Calu3 (cell line): Measurements from ENCODE around the gene SYT8. TPM values are rescaled to one million over a fixed set of nuclear protein-coding genes. Genes with fewer than 3 reads are reported as not detected.
"Not testable (repeated sequence)": the region's sequence is repeated elsewhere in the genome, so short reads cannot be mapped to it uniquely, and the experiment has no call there.

Experiments
- BruUV-seq: library from RNA; stranded (reverse); fragments of 400-500 nt; replicated peaks from 2 replicates; lab custom pipeline; 2021; lab: Mats Ljungman, UMichigan
- CTCF ChIA-PET: fragments of 300-600 bp; sonication (Branson Sonifier 250); formaldehyde crosslinking; loops from one replicate; lab custom pipeline; 2022; ENCODE audit warnings: antibody characterized with exemption; lab: Charles Lee
- DNase-seq: peaks from one replicate; pipeline ENCODE4 v3.0.0; 2022
- H3K27ac Mint-ChIP-seq: one replicate; pipeline ENCODE4 v1.8.0; 2022; ENCODE audit warnings: mixed read lengths; ENCODE audit not compliant: unreplicated experiment
- H3K27me3 Mint-ChIP-seq: one replicate; pipeline ENCODE4 v1.8.0; 2022; ENCODE audit warnings: mixed read lengths; ENCODE audit not compliant: unreplicated experiment
- H3K36me3 Mint-ChIP-seq: one replicate; pipeline ENCODE4 v1.8.0; 2022; ENCODE audit warnings: mild to moderate bottlenecking, moderate library complexity, mixed read lengths; ENCODE audit not compliant: insufficient read depth, unreplicated experiment
- H3K4me1 Mint-ChIP-seq: one replicate; pipeline ENCODE4 v1.8.0; 2022; ENCODE audit warnings: mild to moderate bottlenecking, low read depth, mixed read lengths; ENCODE audit not compliant: unreplicated experiment
- H3K4me3 Mint-ChIP-seq: one replicate; pipeline ENCODE4 v1.8.0; 2022; ENCODE audit warnings: mild to moderate bottlenecking, low read depth, moderate library complexity, mixed read lengths; ENCODE audit not compliant: unreplicated experiment
- H3K9me3 Mint-ChIP-seq: one replicate; pipeline ENCODE4 v1.8.0; 2022; ENCODE audit warnings: low read depth, mixed read lengths; ENCODE audit not compliant: unreplicated experiment
- intact Hi-C: fragments of 100-400 bp; cut with micrococcal nuclease; formaldehyde crosslinking; loops from one replicate; pipeline ENCODE4 v1.10.0; 2022; ENCODE audit not compliant: unreplicated experiment
- microRNA-seq: library from miRNA; unstranded; fragments of <30 nt; microRNA quantifications from one replicate; pipeline ENCODE4 v1.2.0, GENCODE V29; 2022
- total RNA-seq: library from RNA; stranded (reverse); gene quantifications from 2 replicates; pipeline ENCODE4 v1.2.3, GENCODE V29; 2022
- TF ChIP-seq, protein P1 (sequence below): fragments of 200-600 bp; IDR thresholded peaks from one replicate; pipeline ENCODE4 v1.8.0; 2022; ENCODE audit warnings: antibody characterized with exemption; ENCODE audit not compliant: unreplicated experiment

SYT8 gene
- total RNA-seq, 1 experiment from 2014 or later: 7.1 TPM

DNA sequence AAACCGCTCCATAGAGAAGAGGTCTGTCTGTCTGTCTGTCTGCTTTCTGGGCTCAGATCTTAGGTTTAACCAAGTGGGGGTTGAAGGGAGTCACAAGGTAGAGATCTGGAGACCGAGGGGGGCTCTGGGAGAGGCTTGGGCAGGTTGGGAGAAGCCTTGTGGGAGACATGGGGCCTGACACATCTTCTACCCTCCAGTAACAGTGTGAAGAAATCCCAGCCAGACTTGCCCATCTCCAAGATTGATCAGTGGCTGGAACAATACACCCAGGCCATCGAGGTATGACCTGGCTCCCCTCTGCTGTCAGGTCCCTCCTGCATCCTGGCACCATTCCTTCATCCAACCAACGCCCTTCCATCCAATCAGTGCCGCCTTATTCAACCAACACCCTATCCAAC lies 49.5 kb downstream of the SYT8 start:
- H3K27ac Mint-ChIP-seq: no peak overlapping the region
- intact Hi-C loops: loop anchor here (5.0 kb wide), 1 partner anchor 268 kb away; no protein-coding TSS in a partner anchor
- TF ChIP-seq, protein P1, sequence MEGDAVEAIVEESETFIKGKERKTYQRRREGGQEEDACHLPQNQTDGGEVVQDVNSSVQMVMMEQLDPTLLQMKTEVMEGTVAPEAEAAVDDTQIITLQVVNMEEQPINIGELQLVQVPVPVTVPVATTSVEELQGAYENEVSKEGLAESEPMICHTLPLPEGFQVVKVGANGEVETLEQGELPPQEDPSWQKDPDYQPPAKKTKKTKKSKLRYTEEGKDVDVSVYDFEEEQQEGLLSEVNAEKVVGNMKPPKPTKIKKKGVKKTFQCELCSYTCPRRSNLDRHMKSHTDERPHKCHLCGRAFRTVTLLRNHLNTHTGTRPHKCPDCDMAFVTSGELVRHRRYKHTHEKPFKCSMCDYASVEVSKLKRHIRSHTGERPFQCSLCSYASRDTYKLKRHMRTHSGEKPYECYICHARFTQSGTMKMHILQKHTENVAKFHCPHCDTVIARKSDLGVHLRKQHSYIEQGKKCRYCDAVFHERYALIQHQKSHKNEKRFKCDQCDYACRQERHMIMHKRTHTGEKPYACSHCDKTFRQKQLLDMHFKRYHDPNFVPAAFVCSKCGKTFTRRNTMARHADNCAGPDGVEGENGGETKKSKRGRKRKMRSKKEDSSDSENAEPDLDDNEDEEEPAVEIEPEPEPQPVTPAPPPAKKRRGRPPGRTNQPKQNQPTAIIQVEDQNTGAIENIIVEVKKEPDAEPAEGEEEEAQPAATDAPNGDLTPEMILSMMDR: no peak
- CTCF ChIA-PET: no interaction called here
- no peaks in the 10 kb centered on the region for H3K9me3 Mint-ChIP-seq
- no peak overlapping the region for H3K4me3 Mint-ChIP-seq
- no peaks in the 10 kb centered on the region for H3K36me3 Mint-ChIP-seq
- H3K4me1 Mint-ChIP-seq: no peaks in the 10 kb centered on the region
- BruUV-seq: no TSS peak
- DNase-seq: no peak
- peaks cover 18% of the 10 kb centered on the region for H3K27me3 Mint-ChIP-seq

DNA sequence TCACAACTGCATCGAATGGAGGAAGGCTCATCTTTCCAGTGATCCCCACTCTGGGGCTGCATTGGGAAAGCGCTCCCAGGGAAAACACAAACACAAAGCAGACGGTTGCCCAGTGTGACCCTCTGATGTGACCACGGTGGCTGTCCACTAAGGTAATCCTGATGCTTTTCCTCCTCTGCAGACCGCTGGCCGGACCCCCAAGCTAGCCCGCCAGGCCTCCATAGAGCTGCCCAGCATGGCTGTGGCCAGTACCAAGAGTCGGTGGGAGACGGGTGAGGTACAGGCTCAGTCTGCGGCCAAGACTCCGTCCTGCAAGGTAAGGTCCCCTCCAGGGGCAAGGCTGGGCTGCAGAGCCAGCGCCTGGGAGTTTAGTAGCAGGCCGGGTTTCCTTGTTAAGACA lies 51.8 kb downstream of the SYT8 start:
- H3K4me1 Mint-ChIP-seq, H3K27ac Mint-ChIP-seq, CTCF ChIA-PET, DNase-seq, H3K36me3 Mint-ChIP-seq, BruUV-seq, H3K9me3 Mint-ChIP-seq, H3K4me3 Mint-ChIP-seq, intact Hi-C loops: not testable (repeated sequence)
- H3K27me3 Mint-ChIP-seq: peaks cover 19% of the 10 kb centered on the region

Small RNA genes lying within 50 kb of the gene (microRNA-seq; reads per million reads assigned to microRNA genes)
- gene MIR4298 (not detected), gene MIR7847 (not detected)

Other genes with a start within 250 kb of the SYT8 start
- gene KRTAP5-1, start 249.7 kb upstream of the SYT8 start, total RNA-seq: not detected in 2 replicates
- not detected in 2 replicates for gene KRTAP5-2, start 236.7 kb upstream of the SYT8 start, total RNA-seq
- not detected in 2 replicates for gene KRTAP5-3, start 226.5 kb upstream of the SYT8 start, total RNA-seq
- not detected in 2 replicates for gene KRTAP5-4, start 212.9 kb upstream of the SYT8 start, total RNA-seq
- not detected in 2 replicates for gene KRTAP5-5, start 205.2 kb upstream of the SYT8 start, total RNA-seq
- gene KRTAP5-6, start 137.8 kb upstream of the SYT8 start, total RNA-seq: not detected in 2 replicates
- 3.3 and 8.1 TPM in 2 replicates for gene IFITM10, start 84.4 kb upstream of the SYT8 start, total RNA-seq
- 531 and 685 TPM in 2 replicates for gene CTSD, start 71.1 kb upstream of the SYT8 start, total RNA-seq
- 1.3 and 1.4 TPM in 2 replicates for gene TNNI2, start 4.0 kb downstream of the SYT8 start, total RNA-seq
- not detected in 2 replicates for gene LSP1, start 18.1 kb downstream of the SYT8 start, total RNA-seq
- not detected in 2 replicates for gene PRR33, start 56.9 kb downstream of the SYT8 start, total RNA-seq
- gene TNNT3, start 84.7 kb downstream of the SYT8 start, total RNA-seq: not detected in 2 replicates
- gene MRPL23, start 112.3 kb downstream of the SYT8 start, total RNA-seq: 104 and 109 TPM in 2 replicates
- 0.38 and 1.9 TPM in 2 replicates for gene H19, start 162.9 kb downstream of the SYT8 start, total RNA-seq